Measurements from ENCODE around the gene TTPAL. TPM values are rescaled to one million over a fixed set of nuclear protein-coding genes. Genes with fewer than 3 reads are reported as not detected.
A peak's percentile ranks its signal among the peaks of the same experiment; 100 is the strongest.

TTPAL gene
- total and polyA plus RNA-seq, 5 donors = 3.1 to 7.1 (median 6.7) TPM

DNA sequence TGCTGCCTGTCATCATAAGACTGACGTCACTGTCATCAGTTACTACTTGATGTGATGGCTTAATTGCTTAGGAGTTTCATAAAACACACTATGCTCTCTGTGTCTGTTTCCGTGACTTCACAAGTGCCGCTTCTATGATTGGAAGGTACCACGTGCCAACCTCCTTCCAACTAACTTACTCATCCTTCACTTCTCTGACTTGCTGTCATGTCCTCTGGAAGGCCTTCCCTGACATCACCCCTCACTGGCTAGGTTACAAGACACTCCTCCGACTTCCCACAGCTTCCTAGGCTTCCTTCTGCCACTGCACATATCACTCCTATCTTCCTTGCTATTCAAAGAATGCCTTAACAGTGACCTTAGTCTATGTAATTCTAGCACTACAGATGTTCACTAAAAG lies 25.8 kb downstream of the TTPAL start:
- H3K27ac ChIP-seq (ENCODE audit: low read length) = peak overlapping the region; percentile 73
- ATAC-seq (peak; percentile 62 to 79), DNase-seq (no peak)
- H3K9me3 ChIP-seq (ENCODE audit: control insufficient read depth, low read length) = no peaks in the 10 kb centered on the region
- H3K27me3 ChIP-seq (ENCODE audit: control insufficient read depth, insufficient read depth) = no peaks in the 10 kb centered on the region
- H3K4me1 ChIP-seq (ENCODE audit: control insufficient read depth, insufficient read depth, low read length) = peaks cover 8% of the 10 kb centered on the region
- intact Hi-C loops (cut with DNase I) = no loop called here
- 62% methylated on average over 5 of the region's 5 CpGs for WGBS
- H3K4me3 ChIP-seq (ENCODE audit: low read length) = no peak overlapping the region

DNA sequence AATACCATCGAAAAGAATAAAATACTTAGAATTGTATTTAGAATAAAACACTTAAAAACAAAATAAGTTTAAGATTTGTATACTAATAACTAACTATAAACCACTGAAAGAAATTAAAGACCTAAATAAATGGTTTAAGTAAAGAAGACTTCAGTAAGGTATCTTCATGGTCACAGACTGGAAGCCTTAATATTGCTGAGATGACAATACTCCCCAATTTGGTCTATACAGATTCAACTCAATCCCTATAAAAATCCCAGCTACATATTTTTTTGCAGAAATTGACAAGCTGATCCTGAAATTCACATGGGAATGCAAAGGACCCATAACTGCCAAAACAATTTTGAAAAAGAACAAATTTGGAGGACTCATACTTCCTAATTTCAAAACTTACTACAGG lies 27.3 kb downstream of the TTPAL start:
- Histone ChIP-seq H3K9me3 (ENCODE audit: control insufficient read depth, low read length) (no peaks in the 10 kb centered on the region), H3K27me3 (ENCODE audit: control insufficient read depth, insufficient read depth) (no peaks in the 10 kb centered on the region), H3K4me3 (ENCODE audit: low read length) (no peak overlapping the region), H3K27ac (ENCODE audit: low read length) (no peak overlapping the region), H3K4me1 (ENCODE audit: control insufficient read depth, insufficient read depth, low read length) (peaks cover 8% of the 10 kb centered on the region)
- 96% methylated on average over 1 of the region's 1 CpG for WGBS
- no peak for DNase-seq
- ATAC-seq = no peak
- intact Hi-C loops (cut with DNase I) = no loop called here

DNA sequence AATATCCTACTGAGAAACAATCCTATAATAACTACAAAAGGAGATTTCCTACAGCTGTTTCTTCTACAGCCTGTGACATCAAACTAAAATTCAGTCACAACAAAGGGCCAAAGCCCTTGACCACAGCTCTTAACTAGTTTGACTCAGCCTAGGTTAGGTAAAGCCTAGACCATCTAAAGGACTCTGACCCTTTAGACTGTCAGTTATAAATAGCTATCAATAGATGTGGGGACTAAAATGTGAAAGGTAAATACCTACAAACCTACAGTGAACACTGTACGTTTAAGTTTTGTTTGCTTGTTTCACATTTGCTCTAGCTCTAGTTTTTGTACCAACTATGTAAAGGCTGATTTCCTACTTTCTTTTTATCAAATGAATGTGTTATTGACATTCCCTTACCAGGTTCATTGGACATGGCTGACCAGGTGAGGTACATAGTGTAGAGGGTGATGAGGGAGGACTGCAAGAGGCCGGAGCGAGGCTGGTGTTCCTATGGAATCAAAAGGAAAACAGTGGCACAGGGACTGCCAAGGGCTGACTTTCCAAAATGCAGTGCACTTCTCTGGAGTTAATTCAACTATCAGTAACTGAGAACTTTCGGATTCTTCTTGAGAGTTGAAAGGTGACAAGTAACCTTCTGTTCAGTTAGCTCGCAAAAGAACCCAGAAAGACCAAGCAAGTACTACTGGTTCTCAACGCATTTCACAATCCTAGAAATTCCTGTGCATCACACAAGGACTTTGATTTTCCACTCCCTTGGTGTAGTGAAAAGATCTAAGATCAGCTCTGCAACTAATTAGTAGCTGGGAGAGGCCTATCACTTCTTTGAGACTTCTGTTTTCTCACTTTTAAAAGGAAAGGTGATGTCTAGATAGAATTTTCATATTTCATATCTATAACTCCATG lies 29.0 kb downstream of the TTPAL start:
- H3K27ac ChIP-seq (ENCODE audit: low read length) = no peak overlapping the region
- ATAC-seq (no peak), DNase-seq (no peak)
- H3K9me3 ChIP-seq (ENCODE audit: control insufficient read depth, low read length) = no peaks in the 10 kb centered on the region
- H3K4me3 ChIP-seq (ENCODE audit: low read length) = no peak overlapping the region
- intact Hi-C loops (cut with DNase I) = no loop called here
- no peaks in the 10 kb centered on the region for H3K27me3 ChIP-seq (ENCODE audit: control insufficient read depth, insufficient read depth)
- peaks cover 8% of the 10 kb centered on the region for H3K4me1 ChIP-seq (ENCODE audit: control insufficient read depth, insufficient read depth, low read length)
- 94% methylated on average over 6 of the region's 6 CpGs for whole genome bisulfite sequencing

DNA sequence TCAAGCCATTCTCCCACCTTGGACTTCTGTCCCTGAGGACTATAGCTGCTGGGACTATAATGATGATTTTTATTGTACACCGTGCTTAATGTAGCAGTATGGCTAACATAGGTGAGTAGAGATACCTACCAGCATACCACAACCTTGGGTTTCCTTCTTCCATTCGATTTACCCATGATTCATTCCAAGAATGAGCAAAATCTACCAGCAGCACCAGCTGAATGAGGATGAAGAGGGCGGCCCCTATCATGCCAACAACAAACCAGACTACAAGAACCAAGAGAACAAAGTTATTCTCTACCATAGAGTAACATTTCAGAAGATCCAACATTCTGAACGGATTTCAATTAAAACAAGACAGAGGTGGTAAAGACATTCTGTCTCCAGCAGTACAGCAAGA lies 34.1 kb downstream of the TTPAL start:
- H3K9me3 ChIP-seq (ENCODE audit: control insufficient read depth, low read length) = no peaks in the 10 kb centered on the region
- DNase-seq = no peak
- H3K27me3 ChIP-seq (ENCODE audit: control insufficient read depth, insufficient read depth) = no peaks in the 10 kb centered on the region
- H3K4me3 ChIP-seq (ENCODE audit: low read length) = no peak overlapping the region
- WGBS = 93% methylated on average over 4 of the region's 4 CpGs
- intact Hi-C loops (cut with DNase I) = no loop called here
- H3K4me1 ChIP-seq (ENCODE audit: control insufficient read depth, insufficient read depth, low read length) = no peaks in the 10 kb centered on the region
- H3K27ac ChIP-seq (ENCODE audit: low read length) = no peak overlapping the region
- ATAC-seq = no peak

DNA sequence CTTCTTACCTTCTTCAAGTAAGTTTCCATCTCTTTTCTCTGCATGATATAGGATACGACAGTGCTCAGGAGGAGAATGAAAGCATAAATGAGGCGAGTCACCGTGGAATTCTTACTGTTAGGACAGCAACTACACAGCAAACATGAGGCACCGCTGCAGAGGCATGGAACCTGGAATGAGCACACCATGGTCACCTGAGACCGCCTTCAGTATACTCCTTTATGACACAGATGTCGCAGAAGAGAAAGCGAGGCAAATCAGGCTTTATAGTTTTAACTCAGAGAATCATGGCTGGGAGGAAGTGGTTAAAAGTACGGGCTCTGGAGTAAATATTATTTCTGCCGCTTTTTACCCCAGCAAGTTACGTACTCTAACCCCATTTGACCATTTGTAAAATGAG lies 38.2 kb downstream of the TTPAL start:
- H3K9me3 ChIP-seq (ENCODE audit: control insufficient read depth, low read length) = no peaks in the 10 kb centered on the region
- DNase-seq (no peak), ATAC-seq (no peak)
- no peak overlapping the region for H3K4me3 ChIP-seq (ENCODE audit: low read length)
- H3K27ac ChIP-seq (ENCODE audit: low read length) = no peak overlapping the region
- intact Hi-C loops (cut with DNase I) = no loop called here
- 86% methylated on average over 10 of the region's 10 CpGs for WGBS
- H3K4me1 ChIP-seq (ENCODE audit: control insufficient read depth, insufficient read depth, low read length) = peaks cover 2% of the 10 kb centered on the region
- no peaks in the 10 kb centered on the region for H3K27me3 ChIP-seq (ENCODE audit: control insufficient read depth, insufficient read depth)

DNA sequence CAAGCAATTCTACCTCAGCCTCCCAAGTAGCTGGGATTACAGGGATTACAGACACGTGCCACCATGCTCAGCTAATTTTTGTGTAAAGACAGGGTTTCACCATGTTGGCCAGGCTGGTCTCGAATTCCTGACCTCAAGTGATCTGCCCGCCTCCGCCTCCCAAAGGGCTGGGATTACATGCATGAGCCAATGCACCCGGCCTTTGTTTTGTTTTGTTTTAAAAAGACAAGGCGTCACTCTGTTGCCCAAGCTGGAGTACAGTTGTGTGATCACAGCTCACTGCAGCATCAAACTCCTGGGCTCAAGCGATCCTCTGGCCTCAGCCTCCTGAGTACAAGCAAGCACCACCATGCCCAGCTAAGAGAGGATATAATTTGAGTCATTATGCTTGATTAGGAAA lies 40.8 kb downstream of the TTPAL start:
- ATAC-seq = peak in 1 of 2 donors; percentile 5
- Histone ChIP-seq H3K9me3 (ENCODE audit: control insufficient read depth, low read length) (no peaks in the 10 kb centered on the region), H3K27ac (ENCODE audit: low read length) (no peak overlapping the region), H3K4me3 (ENCODE audit: low read length) (no peak overlapping the region), H3K4me1 (ENCODE audit: control insufficient read depth, insufficient read depth, low read length) (peaks cover 5% of the 10 kb centered on the region), H3K27me3 (ENCODE audit: control insufficient read depth, insufficient read depth) (no peaks in the 10 kb centered on the region)
- intact Hi-C loops (cut with DNase I) = no loop called here
- peak in 2 of 3 donors; percentile 31 to 49 for DNase-seq
- WGBS = 52% methylated on average over 7 of the region's 7 CpGs

DNA sequence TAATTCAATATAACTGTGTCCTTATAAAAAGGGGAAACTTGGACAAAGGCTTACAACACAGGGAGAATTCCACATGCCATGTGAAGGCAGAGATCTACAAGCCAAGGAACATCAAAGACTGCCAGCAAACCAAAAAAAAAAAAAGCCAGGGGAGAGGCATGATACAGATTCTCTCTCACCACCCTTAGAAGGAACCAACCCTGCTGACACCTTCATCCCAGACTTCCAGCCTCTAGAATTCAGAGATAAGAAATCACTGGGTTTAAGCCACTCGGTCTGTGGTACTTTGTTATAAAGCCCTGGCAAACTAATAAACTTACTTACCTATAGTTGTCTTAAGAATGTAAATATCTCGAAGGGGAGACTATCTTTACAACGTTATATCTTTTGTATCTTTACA lies 41.8 kb downstream of the TTPAL start:
- DNase-seq (no peak), ATAC-seq (no peak)
- 72% methylated on average over 3 of the region's 3 CpGs for WGBS
- Histone ChIP-seq H3K9me3 (ENCODE audit: control insufficient read depth, low read length) (no peaks in the 10 kb centered on the region), H3K27ac (ENCODE audit: low read length) (peak overlapping the region; percentile 34), H3K4me1 (ENCODE audit: control insufficient read depth, insufficient read depth, low read length) (peaks cover 5% of the 10 kb centered on the region), H3K27me3 (ENCODE audit: control insufficient read depth, insufficient read depth) (no peaks in the 10 kb centered on the region), H3K4me3 (ENCODE audit: low read length) (no peak overlapping the region)
- intact Hi-C loops (cut with DNase I) = no loop called here

DNA sequence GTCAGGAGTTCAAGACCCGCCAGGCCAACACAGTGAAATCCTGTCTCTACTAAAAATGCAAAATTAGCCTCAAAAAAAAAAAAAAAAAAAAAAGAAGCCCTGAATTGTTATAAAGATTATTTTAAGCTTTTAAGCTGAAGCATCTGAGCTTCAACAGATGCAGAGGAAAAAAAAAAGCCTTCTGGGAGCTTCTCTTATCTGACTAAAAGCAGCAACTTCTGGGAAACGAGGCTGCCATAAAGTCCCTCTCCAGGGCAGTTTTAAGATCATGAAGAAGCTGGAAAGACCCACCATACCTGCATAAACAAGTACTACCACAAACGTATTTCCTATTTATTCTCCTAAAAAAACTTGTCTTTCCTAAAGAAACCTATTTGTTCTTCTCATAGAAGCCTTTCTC lies 42.6 kb downstream of the TTPAL start:
- no peak for ATAC-seq
- no peak for DNase-seq
- intact Hi-C loops (cut with DNase I) = no loop called here
- H3K4me1 ChIP-seq (ENCODE audit: control insufficient read depth, insufficient read depth, low read length) = peaks cover 5% of the 10 kb centered on the region
- H3K27me3 ChIP-seq (ENCODE audit: control insufficient read depth, insufficient read depth) = no peaks in the 10 kb centered on the region
- H3K4me3 ChIP-seq (ENCODE audit: low read length) = no peak overlapping the region
- H3K9me3 ChIP-seq (ENCODE audit: control insufficient read depth, low read length) = no peaks in the 10 kb centered on the region
- WGBS = 47% methylated on average over 3 of the region's 3 CpGs
- no peak overlapping the region for H3K27ac ChIP-seq (ENCODE audit: low read length)

DNA sequence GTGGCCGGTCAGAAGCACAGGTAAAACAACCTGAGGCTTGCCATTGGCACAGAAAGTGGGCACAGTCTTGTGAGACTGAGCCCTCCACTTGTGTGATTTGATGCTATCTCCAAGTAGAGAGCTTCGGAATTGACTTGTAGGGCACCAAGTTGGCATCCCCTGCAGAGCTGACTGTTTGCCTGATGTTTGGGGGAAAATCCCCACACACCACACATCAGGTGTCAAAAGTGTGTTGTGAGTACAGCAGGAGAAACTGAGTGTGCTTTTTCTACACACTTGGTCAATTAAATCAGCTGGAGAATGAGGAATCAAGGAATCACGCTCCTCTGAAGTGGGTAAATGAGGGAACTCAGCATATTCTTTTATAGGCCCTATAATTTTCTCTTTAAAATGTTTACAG lies 45.2 kb downstream of the TTPAL start:
- peak overlapping the region; percentile 46 for H3K27ac ChIP-seq (ENCODE audit: low read length)
- WGBS = 61% methylated on average over 3 of the region's 3 CpGs
- DNase-seq (no peak), ATAC-seq (no peak)
- intact Hi-C loops (cut with DNase I) = loop anchor here in 2 of 4 donors (5.0 kb wide), 2 partner anchors 76 to 91 kb away; no protein-coding TSS in a partner anchor
- no peaks in the 10 kb centered on the region for H3K9me3 ChIP-seq (ENCODE audit: control insufficient read depth, low read length)
- H3K27me3 ChIP-seq (ENCODE audit: control insufficient read depth, insufficient read depth) = no peaks in the 10 kb centered on the region
- H3K4me1 ChIP-seq (ENCODE audit: control insufficient read depth, insufficient read depth, low read length) = peaks cover 5% of the 10 kb centered on the region
- peak overlapping the region; percentile 90 for H3K4me3 ChIP-seq (ENCODE audit: low read length)

DNA sequence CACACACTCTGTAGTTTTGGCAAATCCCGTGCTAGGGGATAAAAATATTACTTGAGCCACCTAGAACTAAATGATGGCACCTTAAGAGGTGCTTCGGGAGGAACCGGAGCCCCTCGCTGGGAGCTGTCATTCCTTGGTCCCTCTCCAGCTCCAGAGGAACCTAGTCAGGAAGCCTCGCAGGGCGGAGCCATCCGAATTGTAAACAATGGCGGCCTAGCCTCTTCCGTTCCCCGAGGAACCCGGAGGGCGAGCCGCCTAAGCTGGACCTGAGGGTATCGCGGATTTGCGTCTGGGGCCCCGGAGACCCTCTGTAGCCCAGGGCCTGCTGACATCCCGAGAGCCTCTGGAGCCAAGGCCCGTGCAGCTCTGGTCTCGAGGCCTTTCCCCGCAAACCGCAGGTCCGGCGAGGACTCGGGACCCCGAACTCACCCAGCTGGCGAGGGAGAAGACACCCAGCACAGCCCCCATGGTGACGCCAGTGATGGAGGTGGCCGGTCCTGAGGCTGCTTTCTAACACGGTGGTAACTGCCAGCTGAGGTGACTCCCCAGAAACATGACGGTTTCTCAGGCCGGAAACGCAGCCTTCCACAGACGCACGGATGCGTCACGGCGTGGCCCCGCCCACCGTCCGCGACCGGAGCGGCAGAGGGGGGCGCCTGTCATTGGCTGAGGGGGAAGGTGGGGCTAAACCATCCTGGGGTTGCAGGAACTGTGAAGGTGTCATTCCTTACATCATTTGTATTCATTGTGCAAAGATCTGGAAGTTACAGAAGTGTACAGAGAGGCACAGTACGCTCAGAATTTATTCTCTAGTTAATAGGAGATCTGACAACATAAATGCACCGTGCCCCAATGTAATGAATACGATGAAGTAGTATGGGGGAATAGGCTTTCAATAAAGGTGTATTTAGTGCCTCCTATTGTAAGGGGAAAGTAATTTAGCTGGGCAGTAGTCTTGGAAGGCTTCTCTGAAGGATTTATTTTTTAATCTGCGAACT lies 46.1 kb downstream of the TTPAL start, which contains the start of gene SERINC3:
Gene SERINC3 (minus strand): TSS at position 587 of the 998 bp plus-strand sequence. CDS start 119 bp downstream, at position 468.
- no peaks in the 10 kb centered on the region for H3K9me3 ChIP-seq (ENCODE audit: control insufficient read depth, low read length)
- peaks cover 3% of the 10 kb centered on the region for H3K4me1 ChIP-seq (ENCODE audit: control insufficient read depth, insufficient read depth, low read length)
- intact Hi-C loops (cut with DNase I) = loop anchor here in 2 of 4 donors (5.0 kb wide), 2 partner anchors 76 to 91 kb away; no protein-coding TSS in a partner anchor
- DNase-seq (peak; percentile 96 to 98 (median 98)), ATAC-seq (peak; percentile 99)
- peak within 1 kb of the TSS; percentile 99 for H3K27ac ChIP-seq (ENCODE audit: low read length)
- peak within 1 kb of the TSS; percentile 90 for H3K4me3 ChIP-seq (ENCODE audit: low read length)
- under 1% methylated on average over 49 of the region's 49 CpGs for WGBS
- H3K27me3 ChIP-seq (ENCODE audit: control insufficient read depth, insufficient read depth) = no peaks in the 10 kb centered on the region
